ENCODE measurements around the gene CCDC14.

CCDC14 gene

GRCh38 chr3:123949641-123950040, 11.4 kb downstream of the CCDC14 start:
- ChIA-PET CTCF (no interaction called here), POLR2A (no interaction called here)
- TF ChIP-seq CTCF (IDR thresholded peaks at IDR 0.05; ENCODE audit: control extremely low read depth, extremely low read depth, low read depth, missing control alignments), result no peak

GRCh38 chr3:123948449-123948848, 12.6 kb downstream of the CCDC14 start:
- TF ChIP-seq CTCF (IDR thresholded peaks at IDR 0.05; ENCODE audit: control extremely low read depth, extremely low read depth, low read depth, missing control alignments), result no peak
- DNase-seq (ENCODE audit: extremely low spot score), result no peak
- ChIA-PET POLR2A (no interaction called here), CTCF (no interaction called here)

More at GRCh38 chr3:123949641-123950040, 11.4 kb downstream of the CCDC14 start:
- DNase-seq (ENCODE audit: extremely low spot score), result no peak

- CTCF ChIA-PET, result interaction anchor here (1.7 kb wide), 1 partner anchor 20 kb away, joined by 7 read pairs; no protein-coding TSS in a partner anchor
- TF ChIP-seq CTCF (IDR thresholded peaks at IDR 0.05; ENCODE audit: control extremely low read depth, extremely low read depth, low read depth, missing control alignments), result no peak
- no peak for DNase-seq (ENCODE audit: extremely low spot score)
- POLR2A ChIA-PET, result no interaction called here
Observed at GRCh38 chr3:123947482-123947881, 13.5 kb downstream of the CCDC14 start.

- TF ChIP-seq CTCF (IDR thresholded peaks at IDR 0.05; ENCODE audit: control extremely low read depth, extremely low read depth, low read depth, missing control alignments), result no peak
- CTCF ChIA-PET, result interaction anchor here (1.4 kb wide), 1 partner anchor 11 kb away, joined by 3 read pairs; no protein-coding TSS in a partner anchor
- POLR2A ChIA-PET, result no interaction called here
- no peak for DNase-seq (ENCODE audit: extremely low spot score)
Observed at GRCh38 chr3:123941542-123941941, 19.5 kb downstream of the CCDC14 start.

GRCh38 chr3:123941121-123941520, 19.9 kb downstream of the CCDC14 start:
- no peak for DNase-seq (ENCODE audit: extremely low spot score)
- POLR2A ChIA-PET, result no interaction called here
- CTCF ChIA-PET, result interaction anchor here (0.7 to 1.4 kb wide), 3 partner anchors 12 to 37 kb away, joined by 3 read pairs; no protein-coding TSS in a partner anchor
- no peak for TF ChIP-seq CTCF (IDR thresholded peaks at IDR 0.05; ENCODE audit: control extremely low read depth, extremely low read depth, low read depth, missing control alignments)

GRCh38 chr3:123939706-123940105, 21.3 kb downstream of the CCDC14 start:
- DNase-seq (ENCODE audit: extremely low spot score), result no peak
- ChIA-PET CTCF (no interaction called here), POLR2A (no interaction called here)
- TF ChIP-seq CTCF (IDR thresholded peaks at IDR 0.05; ENCODE audit: control extremely low read depth, extremely low read depth, low read depth, missing control alignments), result no peak

- TF ChIP-seq CTCF (IDR thresholded peaks at IDR 0.05; ENCODE audit: control extremely low read depth, extremely low read depth, low read depth, missing control alignments), result no peak
Observed at GRCh38 chr3:123936400-123936799, 24.6 kb downstream of the CCDC14 start.

More at GRCh38 chr3:123936400-123936799, 24.6 kb downstream of the CCDC14 start:
- ChIA-PET CTCF (interaction anchor here (1.1 to 1.2 kb wide), 2 partner anchors 9 to 21 kb away, joined by 3 to 4 read pairs; no protein-coding TSS in a partner anchor), POLR2A (no interaction called here)
- DNase-seq (ENCODE audit: extremely low spot score), result no peak

All from GM10248 (cell line).